ENCODE data around the gene PTPRC.
"Not testable (repeated sequence)": the region's sequence is repeated elsewhere in the genome, so short reads cannot be mapped to it uniquely, and the experiment has no call there.

PTPRC gene, protein sequence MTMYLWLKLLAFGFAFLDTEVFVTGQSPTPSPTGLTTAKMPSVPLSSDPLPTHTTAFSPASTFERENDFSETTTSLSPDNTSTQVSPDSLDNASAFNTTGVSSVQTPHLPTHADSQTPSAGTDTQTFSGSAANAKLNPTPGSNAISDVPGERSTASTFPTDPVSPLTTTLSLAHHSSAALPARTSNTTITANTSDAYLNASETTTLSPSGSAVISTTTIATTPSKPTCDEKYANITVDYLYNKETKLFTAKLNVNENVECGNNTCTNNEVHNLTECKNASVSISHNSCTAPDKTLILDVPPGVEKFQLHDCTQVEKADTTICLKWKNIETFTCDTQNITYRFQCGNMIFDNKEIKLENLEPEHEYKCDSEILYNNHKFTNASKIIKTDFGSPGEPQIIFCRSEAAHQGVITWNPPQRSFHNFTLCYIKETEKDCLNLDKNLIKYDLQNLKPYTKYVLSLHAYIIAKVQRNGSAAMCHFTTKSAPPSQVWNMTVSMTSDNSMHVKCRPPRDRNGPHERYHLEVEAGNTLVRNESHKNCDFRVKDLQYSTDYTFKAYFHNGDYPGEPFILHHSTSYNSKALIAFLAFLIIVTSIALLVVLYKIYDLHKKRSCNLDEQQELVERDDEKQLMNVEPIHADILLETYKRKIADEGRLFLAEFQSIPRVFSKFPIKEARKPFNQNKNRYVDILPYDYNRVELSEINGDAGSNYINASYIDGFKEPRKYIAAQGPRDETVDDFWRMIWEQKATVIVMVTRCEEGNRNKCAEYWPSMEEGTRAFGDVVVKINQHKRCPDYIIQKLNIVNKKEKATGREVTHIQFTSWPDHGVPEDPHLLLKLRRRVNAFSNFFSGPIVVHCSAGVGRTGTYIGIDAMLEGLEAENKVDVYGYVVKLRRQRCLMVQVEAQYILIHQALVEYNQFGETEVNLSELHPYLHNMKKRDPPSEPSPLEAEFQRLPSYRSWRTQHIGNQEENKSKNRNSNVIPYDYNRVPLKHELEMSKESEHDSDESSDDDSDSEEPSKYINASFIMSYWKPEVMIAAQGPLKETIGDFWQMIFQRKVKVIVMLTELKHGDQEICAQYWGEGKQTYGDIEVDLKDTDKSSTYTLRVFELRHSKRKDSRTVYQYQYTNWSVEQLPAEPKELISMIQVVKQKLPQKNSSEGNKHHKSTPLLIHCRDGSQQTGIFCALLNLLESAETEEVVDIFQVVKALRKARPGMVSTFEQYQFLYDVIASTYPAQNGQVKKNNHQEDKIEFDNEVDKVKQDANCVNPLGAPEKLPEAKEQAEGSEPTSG (N-terminal part only)

DNA sequence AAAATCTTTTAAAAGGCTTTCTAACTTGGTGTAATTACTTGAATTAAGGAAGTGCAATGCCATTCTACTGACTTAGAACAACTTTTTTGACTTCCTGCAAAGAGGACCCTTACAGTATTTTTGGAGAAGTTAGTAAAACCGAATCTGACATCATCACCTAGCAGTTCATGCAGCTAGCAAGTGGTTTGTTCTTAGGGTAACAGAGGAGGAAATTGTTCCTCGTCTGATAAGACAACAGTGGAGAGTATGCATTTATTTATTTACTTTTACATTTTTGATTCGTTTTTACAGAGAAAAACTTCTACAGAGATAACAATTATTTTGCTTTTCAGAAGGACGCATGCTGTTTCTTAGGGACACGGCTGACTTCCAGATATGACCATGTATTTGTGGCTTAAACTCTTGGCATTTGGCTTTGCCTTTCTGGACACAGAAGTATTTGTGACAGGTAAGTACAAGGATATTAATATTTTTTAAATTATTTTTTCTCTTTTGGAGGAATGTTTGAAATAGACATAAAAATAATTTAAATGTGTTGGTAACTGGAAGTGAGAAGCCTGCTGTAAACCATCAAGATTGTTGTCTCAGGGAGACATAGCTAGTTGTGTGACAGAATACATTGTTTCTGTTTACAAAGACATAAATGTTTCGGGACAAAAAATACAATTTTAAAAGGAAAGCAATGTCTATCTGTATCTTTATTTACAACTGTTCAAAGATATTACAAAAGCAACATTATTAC lies at the start of gene PTPRC:
PTPRC (plus strand) TSS at position 147 of the 742 bp plus-strand sequence; CDS start at position 376, 229 bp downstream.
- DNase-seq (ENCODE audit: low read depth): no peak

GRCh38 chr1:198590454-198590853 lies 48.4 kb upstream of the PTPRC start:
- DNase-seq (ENCODE audit: low read depth): no peak

GRCh38 chr1:198595765-198596164 lies 43.1 kb upstream of the PTPRC start:
- no peak for DNase-seq (ENCODE audit: low read depth)

DNA sequence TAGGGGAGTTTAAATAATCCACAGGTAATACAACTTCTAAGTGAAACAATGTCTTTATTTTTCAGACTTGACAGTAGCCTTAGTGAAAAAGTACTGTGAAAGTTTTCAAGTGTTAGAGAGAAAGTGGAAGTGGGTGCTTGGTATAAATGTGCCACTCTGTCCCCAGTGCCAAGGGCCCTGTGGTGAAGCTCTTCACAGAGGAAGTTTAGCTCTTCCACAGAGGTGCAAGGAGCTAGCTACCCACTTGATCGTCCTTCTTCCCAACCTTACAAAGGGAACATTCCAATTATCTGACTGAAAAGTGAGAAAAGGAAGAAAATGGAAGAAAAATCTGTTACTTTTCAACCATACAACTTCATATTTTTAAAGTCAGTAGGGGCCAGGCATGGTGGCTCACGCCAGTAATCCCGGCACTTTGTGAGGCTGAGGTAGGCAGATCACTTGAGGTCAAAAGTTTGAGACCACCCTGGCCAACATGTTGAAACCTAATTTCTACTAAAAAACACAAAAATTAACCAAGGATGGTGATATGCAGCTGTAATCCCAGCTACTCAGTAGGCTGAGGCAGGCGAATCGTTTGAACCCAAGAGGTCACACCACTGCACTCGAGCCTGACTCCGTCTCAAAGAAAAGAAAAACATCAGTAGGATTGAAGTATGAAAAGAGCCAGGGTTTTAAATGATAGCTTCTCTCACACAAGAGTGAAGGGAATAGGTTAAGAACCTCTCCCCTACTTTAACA lies 41.0 kb upstream of the PTPRC start:
- DNase-seq (ENCODE audit: low read depth): no peak

GRCh38 chr1:198598796-198599321 lies 40.0 kb upstream of the PTPRC start:
- DNase-seq (ENCODE audit: low read depth): no peak

DNA sequence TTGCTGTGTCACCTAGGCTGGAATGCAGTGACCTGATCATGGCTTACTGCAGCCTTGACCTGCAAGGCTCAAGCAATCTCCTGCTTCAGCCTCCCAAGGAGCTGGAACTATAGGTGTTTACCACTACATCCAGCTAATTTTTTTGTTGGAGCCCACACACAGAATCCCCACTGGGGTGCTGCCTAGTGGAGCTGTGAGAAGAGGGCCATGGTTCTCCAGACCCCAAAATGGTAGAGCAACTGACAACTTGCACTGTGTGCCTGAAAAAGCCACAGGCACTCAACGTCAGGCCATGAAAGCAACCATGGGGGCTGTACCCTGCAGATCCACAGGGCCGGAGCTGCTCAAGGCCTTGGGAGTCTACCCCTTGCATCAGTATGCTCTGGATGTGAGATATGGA lies 39.1 kb upstream of the PTPRC start:
- no peak for DNase-seq (ENCODE audit: low read depth)

- no peak for DNase-seq (ENCODE audit: low read depth)
Measured at GRCh38 chr1:198600906-198601305, 37.9 kb upstream of the PTPRC start.

GRCh38 chr1:198601310-198601709 lies 37.5 kb upstream of the PTPRC start:
- DNase-seq (ENCODE audit: low read depth): not testable (repeated sequence)

DNA sequence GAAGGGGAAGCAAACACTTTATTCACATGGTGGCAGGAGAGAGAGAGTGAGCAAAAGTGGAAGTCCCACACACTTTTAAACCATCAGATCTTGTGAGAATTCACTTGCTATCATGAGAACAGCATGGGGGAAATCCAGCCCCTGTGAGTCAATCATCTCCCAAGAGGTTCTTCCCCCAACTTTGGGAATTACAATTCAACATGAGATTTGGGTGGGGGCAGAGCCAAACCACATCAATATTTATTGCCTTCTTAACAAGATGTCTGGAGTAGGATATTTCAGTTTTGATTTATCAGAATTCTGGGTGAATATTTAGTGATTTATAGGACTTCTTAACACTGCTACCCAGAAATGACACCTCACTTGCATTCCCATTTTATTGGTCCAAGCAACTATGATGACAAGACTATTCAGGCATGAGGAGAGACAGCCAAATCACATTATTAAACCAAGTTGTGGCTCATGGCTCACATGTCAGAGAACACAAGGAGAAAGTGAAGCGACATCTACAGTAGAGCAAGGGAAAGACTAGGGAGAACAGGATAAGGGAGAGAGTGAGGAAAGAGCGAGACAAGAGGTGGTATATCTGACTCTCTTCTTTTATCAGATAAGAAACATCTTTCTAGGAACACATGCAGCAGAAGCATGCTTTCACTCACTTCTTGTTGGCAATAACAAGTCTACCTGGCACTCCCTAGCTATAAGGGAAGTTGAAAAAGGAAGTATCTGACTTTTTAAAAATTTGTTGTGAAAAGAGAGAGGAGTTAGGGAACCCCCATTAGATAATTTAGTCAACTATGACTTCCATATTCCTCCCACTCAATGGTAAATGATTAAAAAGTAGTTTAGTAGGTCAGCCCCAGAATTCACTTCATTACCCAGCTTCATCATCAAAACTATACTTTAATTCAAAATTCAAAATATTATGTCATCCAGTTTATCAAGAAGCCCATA lies 36.6 kb upstream of the PTPRC start:
- no peak for DNase-seq (ENCODE audit: low read depth)

DNA sequence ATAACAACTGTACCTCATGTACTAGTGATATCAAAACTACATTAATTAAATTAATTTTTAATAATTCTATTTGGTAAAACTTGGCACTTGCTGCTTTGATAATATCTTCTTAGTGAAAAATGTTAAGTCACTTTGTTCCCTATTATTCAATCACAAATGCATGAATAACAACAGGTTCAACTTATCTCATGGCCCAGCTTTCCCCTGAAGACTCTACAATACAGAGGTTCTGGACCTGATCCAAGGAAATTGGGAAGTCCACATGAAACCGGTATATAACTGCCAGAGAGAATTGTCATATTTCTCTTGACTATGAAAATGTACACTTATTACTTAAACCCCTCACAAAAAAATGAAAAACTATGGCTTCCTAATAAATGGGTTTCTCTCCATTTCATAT lies 33.9 kb upstream of the PTPRC start:
- no peak for DNase-seq (ENCODE audit: low read depth)

DNA sequence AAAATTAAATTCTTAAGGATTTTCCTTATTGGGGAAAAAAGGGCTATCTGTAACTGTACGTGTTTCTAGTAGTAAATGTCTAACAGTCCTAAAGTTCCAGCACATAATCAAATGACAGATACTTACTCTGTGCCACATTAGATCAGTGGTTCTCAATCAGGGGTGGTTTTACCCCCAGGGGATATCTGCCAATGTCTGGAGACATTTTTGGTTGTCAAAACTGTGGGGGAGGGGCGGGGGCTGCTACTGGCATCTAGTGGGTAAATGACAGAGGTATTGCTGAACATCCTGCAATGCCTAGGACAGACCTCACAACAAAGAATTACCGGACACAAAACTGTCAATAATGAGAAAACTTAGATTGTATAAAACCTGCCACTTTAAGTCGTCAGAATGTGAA lies 33.4 kb upstream of the PTPRC start:
- no peak for DNase-seq (ENCODE audit: low read depth)

- no peak for DNase-seq (ENCODE audit: low read depth)
Measured at GRCh38 chr1:198606020-198606438, 32.8 kb upstream of the PTPRC start.

DNA sequence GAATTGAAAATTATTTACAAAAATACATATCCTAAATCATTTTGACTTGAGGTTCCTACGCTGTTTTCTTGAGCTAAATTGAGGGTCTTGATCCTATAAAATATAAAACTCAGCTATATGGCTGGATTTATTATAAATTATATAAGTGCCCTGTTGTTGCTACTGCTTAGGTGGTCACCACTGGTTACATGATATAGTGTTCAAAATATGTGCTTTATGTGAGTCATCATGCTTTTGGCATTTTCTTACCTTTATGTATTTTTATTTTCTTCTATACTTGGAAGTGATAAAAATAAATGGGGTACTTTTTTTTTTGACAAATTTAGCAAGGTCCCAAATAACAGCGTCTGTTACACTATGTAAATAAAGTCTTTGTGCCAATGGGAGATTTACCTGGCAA lies 31.1 kb upstream of the PTPRC start:
- peak; percentile 16 for DNase-seq (ENCODE audit: low read depth)

DNA sequence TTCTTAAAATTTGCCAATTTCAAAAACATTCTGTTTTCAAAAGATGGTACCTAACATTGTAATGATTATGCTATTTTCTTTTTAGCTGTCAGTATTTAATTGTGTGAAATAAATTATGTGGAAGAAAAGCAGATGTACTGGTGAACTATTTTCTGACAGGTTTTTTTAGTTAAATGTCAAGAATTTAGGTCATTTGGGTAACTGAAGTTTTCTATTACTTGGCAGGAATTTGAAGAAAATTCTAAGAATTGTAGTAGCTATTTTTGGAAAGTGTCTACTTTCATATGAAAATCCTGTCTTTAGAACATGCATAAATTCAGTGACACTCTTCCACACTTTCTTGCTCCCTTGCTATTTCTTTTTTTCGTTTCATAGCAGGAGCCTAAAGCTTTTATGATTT lies 28.5 kb upstream of the PTPRC start:
- DNase-seq (ENCODE audit: low read depth): no peak

DNA sequence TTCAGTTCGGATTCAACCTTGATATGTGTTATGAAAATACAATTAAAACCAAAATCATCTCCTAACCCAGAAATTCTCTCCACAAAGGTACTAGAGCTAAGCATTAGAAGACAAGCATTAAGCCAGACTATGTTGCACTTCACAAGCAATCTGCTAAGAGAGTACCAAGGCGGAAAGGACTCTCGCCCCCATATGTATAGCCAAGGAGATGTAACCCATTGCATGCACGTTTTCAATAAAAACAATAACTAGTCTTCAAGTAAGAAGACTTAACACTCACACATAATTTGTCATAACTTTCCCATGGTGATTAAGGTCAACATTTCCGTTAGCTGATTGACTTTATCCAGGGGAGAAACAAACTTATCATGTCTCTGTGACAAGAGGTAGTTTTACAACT lies 27.6 kb upstream of the PTPRC start:
- no peak for DNase-seq (ENCODE audit: low read depth)

- no peak for DNase-seq (ENCODE audit: low read depth)
Measured at GRCh38 chr1:198612471-198613260, 26.2 kb upstream of the PTPRC start.

- DNase-seq (ENCODE audit: low read depth): no peak
Measured at GRCh38 chr1:198617406-198617805, 21.4 kb upstream of the PTPRC start.

DNA sequence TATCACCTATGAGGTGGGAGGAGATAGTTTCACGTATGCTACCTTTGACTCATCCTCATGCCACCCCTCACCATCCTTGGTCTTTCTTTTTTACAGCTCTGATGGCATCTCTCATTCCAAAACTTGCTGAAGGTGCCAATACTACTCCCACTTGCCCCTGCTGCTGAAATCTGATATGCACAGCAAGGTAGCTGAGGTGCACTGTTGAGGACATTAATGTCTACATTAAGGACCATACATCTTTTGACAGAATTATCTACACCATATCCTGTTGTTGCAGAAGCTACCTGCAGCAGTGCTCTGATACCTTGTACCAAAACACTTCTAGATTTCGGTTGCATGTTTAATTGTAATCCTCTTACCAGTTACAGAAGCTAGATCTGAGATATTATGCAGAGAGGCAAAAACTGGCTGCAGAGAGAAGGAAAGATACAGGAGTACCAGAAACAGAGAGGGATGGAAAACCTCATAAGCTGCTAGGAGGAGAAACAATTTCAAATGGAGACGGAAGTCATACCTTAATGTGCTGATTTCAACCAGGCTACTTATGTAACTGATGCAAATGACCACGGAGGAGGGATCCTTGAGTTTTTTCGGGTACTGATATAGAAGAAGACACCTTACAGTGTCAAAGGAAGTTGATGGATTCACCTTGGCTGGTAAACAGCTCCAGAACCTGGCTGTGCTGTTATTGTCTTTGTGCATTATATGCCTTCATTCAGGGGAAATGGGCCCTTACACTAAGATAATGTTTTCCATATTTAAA lies 19.3 kb upstream of the PTPRC start:
- DNase-seq (ENCODE audit: low read depth): no peak

Data from iris pigment epithelial cell (primary cell).